CD4-positive, alpha-beta T cell treated with Interleukin-17A for 4 hours (primary cell): ENCODE results near the gene IFNA21.
"Not testable (repeated sequence)": the region's sequence is repeated elsewhere in the genome, so short reads cannot be mapped to it uniquely, and the experiment has no call there.

Experiments used
- DNase-seq: peaks from one replicate; pipeline ENCODE4 v3.0.0-alpha.2; 2020; ENCODE audit warnings: mixed read lengths

IFNA21 gene

DNA sequence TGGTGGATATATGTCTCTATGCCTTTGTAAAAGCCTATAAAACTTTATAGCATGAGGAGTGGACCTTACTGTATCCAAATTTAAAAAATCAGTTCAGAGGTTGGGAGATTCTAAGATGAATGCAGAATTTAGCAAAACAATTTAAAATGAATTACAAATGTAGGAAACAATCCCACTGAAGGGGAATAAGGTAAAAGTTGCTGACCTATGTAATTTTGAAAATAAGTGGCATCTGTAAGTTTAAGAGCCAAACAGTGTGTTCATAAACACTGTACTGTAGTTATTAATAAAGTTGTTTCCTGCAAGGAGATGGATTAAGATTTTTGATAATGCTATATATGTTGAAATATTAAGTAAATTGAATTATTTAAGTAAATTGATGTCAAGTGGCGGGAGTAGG is 29.4 kb downstream of the IFNA21 start:
- no peak for DNase-seq

DNA sequence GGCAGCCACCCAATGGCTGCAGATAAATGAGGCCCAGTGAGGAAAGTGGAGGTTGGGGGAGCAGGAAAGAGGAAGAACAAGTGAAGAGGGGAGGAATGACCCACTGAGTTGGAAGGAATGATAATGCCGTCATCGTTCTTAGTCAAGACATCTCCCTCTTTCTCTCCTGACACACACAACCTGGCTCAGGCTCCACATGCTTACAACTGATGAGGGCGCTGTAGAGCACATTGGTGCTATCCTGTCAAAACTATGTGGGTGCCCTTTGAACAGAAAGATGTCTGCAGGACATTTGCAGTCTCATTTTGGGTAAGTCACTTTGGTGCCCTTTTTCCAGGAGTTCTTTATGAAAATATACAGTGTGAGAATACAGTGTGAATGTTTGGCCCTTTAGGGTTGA is 30.7 kb downstream of the IFNA21 start:
- DNase-seq = no peak

DNA sequence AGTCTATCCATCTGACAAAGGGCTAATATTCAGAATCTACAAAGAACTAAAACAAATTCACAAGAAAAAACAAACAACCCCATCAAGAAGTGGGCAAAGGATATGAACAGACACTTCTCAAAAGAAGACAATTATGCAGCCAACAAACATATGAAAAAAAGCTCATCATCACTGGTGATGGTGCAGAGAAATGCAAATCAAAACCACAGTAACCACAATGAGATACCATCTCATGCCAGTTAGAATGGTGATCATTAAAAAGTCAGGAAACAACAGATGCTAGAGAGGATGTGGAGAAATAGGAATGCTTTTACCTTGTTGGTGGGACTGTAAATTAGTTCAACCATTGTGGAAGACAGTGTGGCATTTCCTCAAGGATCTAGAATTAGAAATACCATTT is 38.3 kb downstream of the IFNA21 start:
- not testable (repeated sequence) for DNase-seq

DNA sequence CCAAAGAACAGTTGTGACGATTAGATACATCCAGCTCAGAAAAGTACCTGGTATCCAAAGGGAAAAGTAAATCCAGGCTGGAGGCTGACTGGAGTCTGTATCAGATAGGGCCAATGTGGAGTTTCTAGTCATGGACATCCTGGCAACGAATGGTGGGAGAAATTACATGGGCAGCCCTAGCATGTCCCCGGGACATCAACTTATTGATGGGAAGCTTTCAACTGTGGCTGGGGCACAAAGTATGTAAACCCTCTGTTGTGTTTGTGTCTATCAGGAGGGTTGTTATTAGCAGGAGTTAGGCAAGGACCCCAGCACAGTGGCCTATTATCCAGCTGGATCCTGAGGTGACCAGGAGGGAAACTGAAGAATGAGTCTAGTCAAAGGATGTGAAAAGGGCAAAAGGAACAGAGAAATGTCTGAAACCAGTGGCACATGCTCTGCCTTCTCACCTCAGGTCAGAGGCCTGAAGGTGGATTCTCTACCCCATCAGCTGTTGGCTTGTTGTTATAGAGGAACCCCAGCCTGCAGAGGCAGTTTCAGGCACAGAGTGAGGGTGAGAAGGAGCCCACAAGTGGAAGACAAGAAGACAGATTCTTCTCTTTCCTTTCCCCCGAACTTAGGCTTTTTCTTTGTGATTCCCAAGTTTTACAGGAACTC is 44.7 kb downstream of the IFNA21 start:
- no peak for DNase-seq

DNA sequence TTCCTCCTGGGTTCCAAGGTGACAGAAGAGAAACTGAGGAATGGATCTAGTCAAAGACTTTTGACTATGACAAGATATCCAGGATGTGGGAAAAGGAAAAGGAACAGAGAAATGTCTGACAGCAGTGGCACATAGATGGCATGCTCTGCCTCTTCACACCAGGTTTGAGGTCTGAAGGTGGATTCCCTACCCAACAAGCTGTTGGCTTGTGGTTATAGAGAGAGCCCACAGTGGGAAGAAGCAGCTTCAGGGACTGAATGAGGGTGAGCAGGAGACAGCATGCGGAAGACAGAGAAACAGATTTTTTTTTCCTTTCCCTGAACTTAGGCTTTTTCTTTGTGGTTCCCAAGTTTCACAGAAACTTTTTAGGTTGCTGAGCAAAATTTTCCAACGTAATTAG is 45.4 kb downstream of the IFNA21 start:
- no peak for DNase-seq

DNA sequence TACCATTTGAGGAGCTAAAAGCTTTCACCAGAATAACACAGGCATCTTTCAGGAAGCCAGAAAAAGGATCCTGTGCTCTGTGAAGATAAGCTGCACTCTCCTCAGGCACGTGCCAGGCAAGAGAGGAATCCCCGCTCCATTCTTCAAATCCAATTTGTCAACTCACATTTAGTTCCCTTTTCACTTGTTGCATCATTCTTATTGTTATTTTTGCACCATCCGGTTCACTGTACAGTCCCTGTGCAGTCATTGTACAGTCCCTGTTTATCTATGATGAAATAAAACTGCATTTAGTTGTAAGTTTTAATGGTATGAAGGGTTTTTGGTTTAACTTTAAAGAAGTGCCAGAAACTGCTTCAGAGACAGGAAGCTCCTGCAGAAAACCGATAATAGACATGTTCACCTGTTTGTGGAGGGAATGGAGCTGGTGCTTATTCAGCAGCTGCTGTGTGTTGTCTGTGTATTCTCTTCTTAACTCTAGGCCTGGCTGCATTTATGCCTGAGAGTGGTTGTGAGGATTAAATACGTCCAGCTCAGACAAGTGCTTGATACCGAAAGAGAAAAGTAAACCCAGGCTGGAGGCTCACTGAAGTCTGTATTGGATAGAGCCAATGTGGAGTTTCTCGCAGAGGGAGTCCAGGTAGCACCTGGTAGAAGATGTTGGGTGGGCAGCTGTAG is 47.2 kb downstream of the IFNA21 start:
- DNase-seq = no peak
